ENCODE measurements around the gene PPIL6. TPM values are rescaled to one million over a fixed set of nuclear protein-coding genes. Genes with fewer than 3 reads are reported as not detected.

PPIL6 gene
- total RNA-seq, 4 donors from 2014 or later: 0.64 to 4.0 (median 1.9) TPM; not detected in 1

GRCh38 chr6:109348226-109348625 is 92.2 kb downstream of the PPIL6 start:
- no peaks in the 10 kb centered on the region for H3K27me3 ChIP-seq
- H3K4me1 ChIP-seq: peaks cover 23 to 64% (median 49%) of the 10 kb centered on the region in 4 donors
- in situ Hi-C loops (cut with MboI; ENCODE audit: low pct_ligation_motif_present in 1 of 4, low pct_unique_long_range_greater_than_20kb in 1 of 4, low sequenced_read_pairs in 3 of 4) (no loop called here), intact Hi-C loops (cut with DNase I; ENCODE audit: low total_unique reads) (no loop called here)
- no peaks in the 10 kb centered on the region for H3K36me3 ChIP-seq
- H3K4me3 ChIP-seq: no peak overlapping the region
- peak; percentile 21 for DNase-seq
- H3K9me3 ChIP-seq: no peaks in the 10 kb centered on the region
- WGBS, 2 donors (ENCODE audit: low coverage in 1 of 2): 81% methylated on average over 8 of the region's 8 CpGs; no CpG with 5 or more reads in 1 of the 2 donors
- no peak for TF ChIP-seq EP300 (IDR thresholded peaks at IDR 0.05; ENCODE audit: low read depth)
- no peak for TF ChIP-seq POLR2AphosphoS5 (IDR thresholded peaks at IDR 0.05)
- TF ChIP-seq POLR2A (IDR thresholded peaks at IDR 0.05): no peak
- TF ChIP-seq CTCF (IDR thresholded peaks at IDR 0.05): no peak
- H3K27ac ChIP-seq: peak overlapping the region; percentile 69 to 86 (median 83)

GRCh38 chr6:109347779-109348178 is 92.6 kb downstream of the PPIL6 start:
- peak; percentile 74 for DNase-seq
- in situ Hi-C loops (cut with MboI; ENCODE audit: low pct_ligation_motif_present in 1 of 4, low pct_unique_long_range_greater_than_20kb in 1 of 4, low sequenced_read_pairs in 3 of 4) (no loop called here), intact Hi-C loops (cut with DNase I; ENCODE audit: low total_unique reads) (no loop called here)
- TF ChIP-seq POLR2A (IDR thresholded peaks at IDR 0.05): no peak
- TF ChIP-seq CTCF (IDR thresholded peaks at IDR 0.05): no peak
- TF ChIP-seq POLR2AphosphoS5 (IDR thresholded peaks at IDR 0.05): peak in 2 of 3 donors; percentile 39 to 70
- no peak for TF ChIP-seq EP300 (IDR thresholded peaks at IDR 0.05; ENCODE audit: low read depth)
- Histone ChIP-seq H3K4me3 (no peak overlapping the region), H3K9me3 (no peaks in the 10 kb centered on the region), H3K4me1 (peaks cover 23 to 60% (median 47%) of the 10 kb centered on the region in 4 donors), H3K36me3 (no peaks in the 10 kb centered on the region), H3K27me3 (no peaks in the 10 kb centered on the region), H3K27ac (peak overlapping the region; percentile 69 to 86 (median 83))
- 33 to 38% methylated on average over 3 of the region's 3 CpGs for WGBS, 2 donors (ENCODE audit: low coverage in 1 of 2)

- no peak overlapping the region for H3K27ac ChIP-seq
- peaks cover 15 to 42% (median 31%) of the 10 kb centered on the region in 4 donors for H3K4me1 ChIP-seq
- no peak overlapping the region for H3K4me3 ChIP-seq
- H3K9me3 ChIP-seq: no peaks in the 10 kb centered on the region
- no peaks in the 10 kb centered on the region for H3K27me3 ChIP-seq
- DNase-seq: no peak
- no peaks in the 10 kb centered on the region for H3K36me3 ChIP-seq
- intact Hi-C loops (cut with DNase I; ENCODE audit: low total_unique reads) (no loop called here), in situ Hi-C loops (cut with MboI; ENCODE audit: low pct_ligation_motif_present in 1 of 4, low pct_unique_long_range_greater_than_20kb in 1 of 4, low sequenced_read_pairs in 3 of 4) (no loop called here)
- 80 to 94% methylated on average over 1 to 4 of the region's 4 CpGs for WGBS, 2 donors (ENCODE audit: low coverage in 1 of 2)
- no peak for TF ChIP-seq EP300 (IDR thresholded peaks at IDR 0.05; ENCODE audit: low read depth)
Observed at GRCh38 chr6:109345986-109346385, 94.4 kb downstream of the PPIL6 start.

GRCh38 chr6:109344226-109344625 is 96.2 kb downstream of the PPIL6 start:
- H3K4me3 ChIP-seq: no peak overlapping the region
- intact Hi-C loops (cut with DNase I; ENCODE audit: low total_unique reads): no loop called here
- no peak overlapping the region for H3K27ac ChIP-seq
- no peaks in the 10 kb centered on the region for H3K9me3 ChIP-seq
- no peaks in the 10 kb centered on the region for H3K36me3 ChIP-seq
- DNase-seq: no peak
- no peaks in the 10 kb centered on the region for H3K27me3 ChIP-seq
- TF ChIP-seq EP300 (IDR thresholded peaks at IDR 0.05; ENCODE audit: low read depth): no peak
- no peak for TF ChIP-seq POLR2A (IDR thresholded peaks at IDR 0.05)
- TF ChIP-seq CTCF (IDR thresholded peaks at IDR 0.05): no peak
- peaks cover 4 to 34% (median 14%) of the 10 kb centered on the region in 4 donors for H3K4me1 ChIP-seq
- in situ Hi-C loops (cut with MboI; ENCODE audit: low pct_ligation_motif_present in 1 of 4, low pct_unique_long_range_greater_than_20kb in 1 of 4, low sequenced_read_pairs in 3 of 4): no loop called here
- WGBS, 2 donors (ENCODE audit: low coverage in 1 of 2): 44 to 80% methylated on average over 1 to 2 of the region's 2 CpGs

GRCh38 chr6:109343518-109343917 is 96.9 kb downstream of the PPIL6 start:
- 86 to 92% methylated on average over 3 to 7 of the region's 7 CpGs for WGBS, 2 donors (ENCODE audit: low coverage in 1 of 2)
- peaks cover 4 to 27% (median 9%) of the 10 kb centered on the region in 4 donors for H3K4me1 ChIP-seq
- no peak overlapping the region for H3K27ac ChIP-seq
- in situ Hi-C loops (cut with MboI; ENCODE audit: low pct_ligation_motif_present in 1 of 4, low pct_unique_long_range_greater_than_20kb in 1 of 4, low sequenced_read_pairs in 3 of 4) (no loop called here), intact Hi-C loops (cut with DNase I; ENCODE audit: low total_unique reads) (no loop called here)
- TF ChIP-seq POLR2A (IDR thresholded peaks at IDR 0.05) (no peak), CTCF (IDR thresholded peaks at IDR 0.05) (no peak), EP300 (IDR thresholded peaks at IDR 0.05; ENCODE audit: low read depth) (no peak), POLR2AphosphoS5 (IDR thresholded peaks at IDR 0.05) (no peak)
- H3K36me3 ChIP-seq: no peaks in the 10 kb centered on the region
- no peaks in the 10 kb centered on the region for H3K9me3 ChIP-seq
- no peaks in the 10 kb centered on the region for H3K27me3 ChIP-seq
- no peak overlapping the region for H3K4me3 ChIP-seq
- no peak for DNase-seq

All from transverse colon (tissue), 4 donors.